Mesenteric fat pad (tissue), 1 donor: ENCODE results near the gene EVI5L. TPM values are rescaled to one million over a fixed set of nuclear protein-coding genes. Genes with fewer than 3 reads are reported as not detected.

Source experiments
- DNase-seq: peaks from one replicate; pipeline ENCODE4 v3.0.0-alpha.2; 2020; ENCODE audit warnings: low spot score
- total RNA-seq: library from RNA; stranded (reverse); fragmentation: NEBNext Ultra II Directional; extraction: Animal tissue kit (Norgen Biotek cat#: 25700); gene quantifications from one replicate; pipeline ENCODE4 v1.2.1, GENCODE V29; 2021
- donor health status: DM: yes; HTN: yes; CAD: no.

Gene EVI5L
- total RNA-seq, 1 donor from 2014 or later: 15.4 TPM

GRCh38 chr19:7910321-7911161, 80.5 kb downstream of the EVI5L start:
- DNase-seq: no peak

- DNase-seq: no peak
Measured at GRCh38 chr19:7911508-7912143, 81.6 kb downstream of the EVI5L start.

- DNase-seq: no peak
Measured at GRCh38 chr19:7912144-7912696, 82.2 kb downstream of the EVI5L start.

DNA sequence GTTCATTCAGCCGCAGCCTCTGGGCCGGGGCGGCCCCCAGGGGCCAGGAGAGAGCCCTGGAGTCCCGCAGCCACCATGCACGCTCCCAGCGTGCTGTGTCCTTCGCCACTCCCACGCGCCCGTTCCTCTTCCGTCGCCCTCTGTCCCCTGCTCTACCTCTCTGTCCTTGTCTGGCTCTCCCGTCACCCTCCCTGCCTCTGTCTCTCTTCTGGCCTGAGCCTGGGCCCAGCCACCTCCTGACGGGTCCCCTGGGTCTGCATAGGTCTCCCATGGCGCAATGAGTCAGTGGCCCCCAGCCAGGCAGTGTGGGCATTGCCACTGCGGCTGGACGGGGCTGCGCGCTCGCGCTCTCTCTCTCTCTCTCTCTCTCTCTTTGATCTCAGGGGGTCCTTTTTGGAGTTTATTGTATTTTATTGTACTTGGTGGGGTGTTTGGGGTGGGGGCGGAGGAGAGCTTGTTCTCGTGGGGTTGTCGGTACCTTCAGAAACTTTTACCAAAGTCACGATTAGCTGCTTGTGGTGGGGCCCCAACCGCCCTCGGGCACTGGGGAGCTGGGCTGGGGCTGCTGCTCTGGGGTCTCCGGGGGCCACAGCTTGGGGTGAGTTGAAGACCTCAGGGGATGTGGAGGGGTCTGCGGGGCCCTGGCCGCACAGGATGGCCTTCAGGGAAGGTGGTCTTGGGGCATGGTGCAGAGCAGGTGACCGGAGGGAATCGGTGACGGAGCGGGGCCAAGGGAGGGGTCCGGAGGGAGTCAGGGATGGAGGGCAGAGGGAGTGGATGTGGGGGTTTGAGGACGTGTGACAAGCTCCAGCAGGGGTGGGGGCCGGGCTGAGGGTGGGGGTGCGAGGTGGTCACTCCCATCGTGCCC, 82.9 kb downstream of the EVI5L start:
- no peak for DNase-seq

- no peak for DNase-seq
Measured at GRCh38 chr19:7913652-7914051, 83.6 kb downstream of the EVI5L start.

- no peak for DNase-seq
Measured at GRCh38 chr19:7914099-7914498, 84.1 kb downstream of the EVI5L start.

Other genes starting within 250 kb of the EVI5L start
- 0.32 TPM for gene CAMSAP3, start 234.4 kb upstream of the EVI5L start, total RNA-seq
- 19.5 TPM for gene XAB2, start 200.7 kb upstream of the EVI5L start, total RNA-seq
- gene PET100, start 200.4 kb upstream of the EVI5L start, total RNA-seq: 98.6 TPM
- gene PCP2, start 196.5 kb upstream of the EVI5L start, total RNA-seq: not detected
- 60.4 TPM for gene STXBP2, start 193.1 kb upstream of the EVI5L start, total RNA-seq
- 4.8 TPM for gene RETN, start 161.2 kb upstream of the EVI5L start, total RNA-seq
- gene MCEMP1, start 153.1 kb upstream of the EVI5L start, total RNA-seq: 9.1 TPM
- 107 TPM for gene TRAPPC5, start 149.4 kb upstream of the EVI5L start, total RNA-seq
- 0.67 TPM for gene FCER2, start 128.1 kb upstream of the EVI5L start, total RNA-seq
- 10.1 TPM for gene CLEC4G, start 98.1 kb upstream of the EVI5L start, total RNA-seq
- 63.5 TPM for gene CD209, start 82.7 kb upstream of the EVI5L start, total RNA-seq
- gene CLEC4M, start 67.0 kb upstream of the EVI5L start, total RNA-seq: not detected
- not detected for gene PRR36, start 44.2 kb downstream of the EVI5L start, total RNA-seq
- 1.8 TPM for gene LRRC8E, start 58.3 kb downstream of the EVI5L start, total RNA-seq
- gene MAP2K7, start 73.7 kb downstream of the EVI5L start, total RNA-seq: 26.7 TPM
- not detected for gene TGFBR3L, start 84.6 kb downstream of the EVI5L start, total RNA-seq
- 17.8 TPM for gene SNAPC2, start 90.1 kb downstream of the EVI5L start, total RNA-seq
- gene CTXN1, start 95.9 kb downstream of the EVI5L start, total RNA-seq: 0.96 TPM
- gene TIMM44, start 113.4 kb downstream of the EVI5L start, total RNA-seq: 48.9 TPM
- 60.2 TPM for gene ELAVL1, start 175.4 kb downstream of the EVI5L start, total RNA-seq
- not detected for gene CCL25, start 222.5 kb downstream of the EVI5L start, total RNA-seq